Esophagus muscularis mucosa (tissue), 4 donors: ENCODE measurements around the gene HSPBAP1.

Source experiments
- CTCF ChIP-seq, 3 experiments: fragments of 200-600 bp in 2 of 3; fragments of 450-650 bp in 1 of 3; sonication (generic) in 2 of 3; IDR thresholded peaks; one replicate each; pipeline ENCODE4 v1.5.1; 2017 to 2019; ENCODE audit warnings: antibody characterized with exemption in 3 of 3, mild to moderate bottlenecking in 2 of 3, moderate library complexity in 1 of 3
- EP300 ChIP-seq: sonication (generic); formaldehyde crosslinking; IDR thresholded peaks from one replicate; pipeline ENCODE4 v1.6.1; 2017; ENCODE audit warnings: antibody characterized with exemption
- POLR2AphosphoS5 ChIP-seq, 2 donors: sonication (generic); formaldehyde crosslinking; IDR thresholded peaks; one replicate each; pipeline ENCODE4 v1.6.1; 2017; ENCODE audit warnings: antibody characterized with exemption in 2 of 2

DNA sequence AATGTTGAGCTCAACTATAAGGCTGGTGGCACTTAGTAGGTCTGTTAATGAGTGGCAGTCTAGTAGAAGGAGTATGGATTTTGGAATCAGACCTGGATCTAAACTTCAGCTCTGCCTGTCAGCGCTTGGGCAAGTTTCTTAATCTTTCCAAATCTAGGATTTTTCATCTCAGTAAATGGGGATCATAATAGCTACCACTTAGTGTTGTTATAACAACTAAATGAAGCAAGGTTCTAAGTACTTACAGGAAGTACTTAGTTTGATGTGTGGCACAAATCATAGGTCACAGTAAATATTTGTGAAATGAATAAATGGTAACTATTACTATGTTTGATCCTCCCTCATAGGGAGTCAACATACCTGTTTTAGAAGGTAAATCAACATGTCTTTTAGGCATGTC is 32.6 kb upstream of the HSPBAP1 start:
- TF ChIP-seq POLR2AphosphoS5 (IDR thresholded peaks at IDR 0.05) (no peak), CTCF (IDR thresholded peaks at IDR 0.05) (no peak), EP300 (no peak)
